Measurements from ENCODE around the gene BDNF. TPM values are rescaled to one million over a fixed set of nuclear protein-coding genes. Genes with fewer than 3 reads are reported as not detected.

BDNF gene
- total and polyA plus RNA-seq, 2 donors (not counting 3 experiments of a cell fraction or from before 2014, with no cell fraction given): 3.1 to 3.6 TPM

GRCh38 chr11:27711725-27712124 is 11.5 kb upstream of the BDNF start:
- no peak overlapping the region for H2AFZ ChIP-seq (ENCODE audit: low read depth, low read length)
- H3K27me3 ChIP-seq (ENCODE audit: control insufficient read depth in 2 of 2, insufficient read depth in 2 of 2, low read length in 2 of 2): peaks cover 12 to 40% of the 10 kb centered on the region in 2 experiments
- no peak overlapping the region for H3K4me3 ChIP-seq (replicated peaks in 1 of 3; ENCODE audit: insufficient read depth in 1 of 3, low read depth in 1 of 3, low read length in 3 of 3)
- CTCF ChIA-PET: interaction anchor here (0.8 to 1.3 kb wide), 5 partner anchors 8 to 1309 kb away, joined by 3 to 6 read pairs (median 3); no protein-coding TSS in a partner anchor
- H3K27ac ChIP-seq (ENCODE audit: insufficient read depth, low read depth, low read length): no peak overlapping the region
- H3K36me3 ChIP-seq (ENCODE audit: control insufficient read depth in 2 of 2, extremely low read depth in 1 of 2, insufficient read depth in 2 of 2, low read length in 2 of 2): no peaks in the 10 kb centered on the region
- TF ChIP-seq GATA2 (IDR thresholded peaks at IDR 0.05; ENCODE audit: insufficient read depth, insufficient read length, low read depth, low read length) (no peak), JUN (IDR thresholded peaks at IDR 0.05; ENCODE audit: borderline replicate concordance, insufficient read depth, insufficient read length, low read depth) (no peak), EZH2 (IDR thresholded peaks at IDR 0.05; ENCODE audit: borderline replicate concordance, low read depth, low read length, severe bottlenecking) (no peak), POLR2A (IDR thresholded peaks at IDR 0.05; ENCODE audit: low read depth, low read length) (no peak), CTCF (IDR thresholded peaks at IDR 0.05; ENCODE audit: extremely low read depth in 1 of 2, insufficient read depth in 1 of 2, low read depth in 1 of 2, low read length in 2 of 2) (no peak), POLR2AphosphoS5 (IDR thresholded peaks at IDR 0.05; ENCODE audit: insufficient read depth, low read depth, low read length) (no peak), MYC (IDR thresholded peaks at IDR 0.05; ENCODE audit: low read depth, low read length) (no peak), FOS (IDR thresholded peaks at IDR 0.05; ENCODE audit: borderline replicate concordance, insufficient read depth, low read length) (no peak)
- TF ChIP-seq, protein P1, sequence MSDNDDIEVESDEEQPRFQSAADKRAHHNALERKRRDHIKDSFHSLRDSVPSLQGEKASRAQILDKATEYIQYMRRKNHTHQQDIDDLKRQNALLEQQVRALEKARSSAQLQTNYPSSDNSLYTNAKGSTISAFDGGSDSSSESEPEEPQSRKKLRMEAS (IDR thresholded peaks at IDR 0.05; ENCODE audit: insufficient read depth, insufficient read length): no peak
- no peaks in the 10 kb centered on the region for H3K79me2 ChIP-seq (ENCODE audit: control insufficient read depth, insufficient read depth, low read length)
- no peak overlapping the region for H3K4me2 ChIP-seq (ENCODE audit: insufficient read depth, low read length)
- no TSS peak for BruUV-seq (replicated peaks)
- H3K9ac ChIP-seq (replicated peaks; ENCODE audit: extremely low read depth, insufficient read depth, low read length): no peak overlapping the region
- POLR2A ChIA-PET: no interaction called here
- dilution Hi-C loops (cut with MboI; ENCODE audit: extremely low pct_ligation_motif_present, low sequenced_read_pairs) (no loop called here), intact Hi-C loops (cut with micrococcal nuclease) (no loop called here)
- H3K9me1 ChIP-seq (replicated peaks; ENCODE audit: control insufficient read depth, extremely low read depth, insufficient read depth, low read length): no peaks in the 10 kb centered on the region
- FAIRE-seq (no peak), DNase-seq (ENCODE audit: low read depth, low spot score) (no peak)
- H3K9me3 ChIP-seq (replicated peaks; ENCODE audit: control insufficient read depth, insufficient read depth, low read length): no peaks in the 10 kb centered on the region
- no peaks in the 10 kb centered on the region for H4K20me1 ChIP-seq (replicated peaks; ENCODE audit: control insufficient read depth, extremely low read depth, insufficient read depth, low read length)
- H3K4me1 ChIP-seq (ENCODE audit: control insufficient read depth, extremely low read depth, insufficient read depth, low read length): no peaks in the 10 kb centered on the region

All from endothelial cell of umbilical vein (primary cell).